ENCODE results near the gene STAU1. TPM values are rescaled to one million over a fixed set of nuclear protein-coding genes. Genes with fewer than 3 reads are reported as not detected.

Gene STAU1
- total and polyA plus RNA-seq, 2 of the 13 experiments (the other 11 are each of a cell fraction or from before 2014, with no cell fraction given) = 119 to 133 TPM

GRCh38 chr20:49091104-49091503 is 97.0 kb downstream of the STAU1 start:
- H3K4me3 ChIP-seq (replicated peaks in 1 of 3; ENCODE audit: insufficient read depth in 1 of 3, low read depth in 2 of 3, low read length in 3 of 3) = no peak overlapping the region
- FAIRE-seq (no peak), DNase-seq (ENCODE audit: low spot score) (no peak), ATAC-seq (no peak; the same call in 1 of the 3 replicates)
- no peaks in the 10 kb centered on the region for H4K20me1 ChIP-seq (ENCODE audit: insufficient read depth, low read length)
- peaks cover 13% of the 10 kb centered on the region for H3K4me1 ChIP-seq (ENCODE audit: insufficient read depth, low read length)
- in situ Hi-C loops (cut with HindIII; ENCODE audit: extremely low pct_ligation_motif_present, low pct_unique_long_range_greater_than_20kb) = no loop called here
- no peak overlapping the region for H2AFZ ChIP-seq (ENCODE audit: low read length)
- no peak overlapping the region for H3K27ac ChIP-seq (ENCODE audit: extremely low read length, insufficient read depth, low read length)
- no peak overlapping the region for H3K4me2 ChIP-seq (ENCODE audit: low read depth, low read length)
- no peaks in the 10 kb centered on the region for H3K9me3 ChIP-seq (ENCODE audit: low read length)
- no peaks in the 10 kb centered on the region for H3K79me2 ChIP-seq (ENCODE audit: insufficient read depth, low read length)
- TF ChIP-seq MLLT10 (CRISPR knock-in tag; IDR thresholded peaks at IDR 0.05) (no peak), ZNF850 (CRISPR knock-in tag; conservative IDR thresholded peaks at IDR 0.05) (0 out of 2 replicates have a peak, but pooled peaks have one; percentile 55), NRL (CRISPR knock-in tag; IDR thresholded peaks at IDR 0.05; ENCODE audit: borderline replicate concordance) (peak; percentile 23; the same call in 1 of the 2 replicates), HMGXB4 (CRISPR knock-in tag; IDR thresholded peaks at IDR 0.05; ENCODE audit: borderline replicate concordance in 1 of 2, low read depth in 1 of 2) (no peak), SP1 (IDR thresholded peaks at IDR 0.05) (no peak), SP1 (CRISPR knock-in tag; IDR thresholded peaks at IDR 0.05) (no peak), NFKB2 (CRISPR knock-in tag; IDR thresholded peaks at IDR 0.05; ENCODE audit: borderline replicate concordance) (0 out of 2 replicates have a peak, but pooled peaks have one; percentile 28), ZNF670 (CRISPR knock-in tag; IDR thresholded peaks at IDR 0.05; ENCODE audit: borderline replicate concordance) (0 out of 2 replicates have a peak, but pooled peaks have one; percentile 55), ZFP82 (CRISPR knock-in tag; IDR thresholded peaks at IDR 0.05; ENCODE audit: borderline replicate concordance) (0 out of 2 replicates have a peak, but pooled peaks have one; percentile 63), ZFX (CRISPR knock-in tag; IDR thresholded peaks at IDR 0.05; ENCODE audit: low read depth) (no peak), ZNF460 (CRISPR knock-in tag; IDR thresholded peaks at IDR 0.05; ENCODE audit: borderline replicate concordance) (0 out of 2 replicates have a peak, but pooled peaks have one; percentile 13)
- CTCF ChIA-PET (ENCODE audit: low intra/inter-chr PET ratio, low total read pairs) = no interaction called here
- no peak overlapping the region for H3K9ac ChIP-seq (ENCODE audit: insufficient read depth, low read depth, low read length)
- H3K36me3 ChIP-seq (replicated peaks in 1 of 2; ENCODE audit: control insufficient read depth in 1 of 2, insufficient read depth in 2 of 2, low read length in 2 of 2) = peaks cover 38 to 90% of the 10 kb centered on the region in 2 experiments
- POLR2A ChIA-PET = interaction anchor here (0.6 kb wide), 1 partner anchor 1390 kb away, joined by 3 read pairs; no protein-coding TSS in a partner anchor
- no TSS peak for BruUV-seq (replicated peaks)
- no peaks in the 10 kb centered on the region for H3K27me3 ChIP-seq (ENCODE audit: control insufficient read depth in 1 of 2, insufficient read depth in 2 of 2, low read length in 2 of 2)
- intact Hi-C loops (cut with micrococcal nuclease; ENCODE audit: unreplicated experiment) = no loop called here
- 98% methylated on average over 8 of the region's 8 CpGs for WGBS (ENCODE audit: low lambda C conversion rate)
